BLaER1 treated with 17β-estradiol and CSF1 and Interleukin-3, amounts not matched to agents 10 nM and 100 nM (cell line): ENCODE measurements around the gene GAB4.
A peak's percentile ranks its signal among the peaks of the same experiment; 100 is the strongest.

Experiments
- H3K27ac ChIP-seq, 11 experiments: shearing (Covaris generic); formaldehyde crosslinking; 2 replicates each; pipeline ENCODE4 v1.8.1; 2022
- H3K27me3 ChIP-seq, 11 experiments: shearing (Covaris generic); formaldehyde crosslinking; 2 replicates each; pipeline ENCODE4 v1.8.1; 2022
- H3K36me3 ChIP-seq, 11 experiments: shearing (Covaris generic); formaldehyde crosslinking; 2 replicates each; pipeline ENCODE4 v1.8.1; 2022
- H3K4me1 ChIP-seq, 10 experiments: shearing (Covaris generic); formaldehyde crosslinking; 2 replicates each; pipeline ENCODE4 v1.8.1; 2022
- H3K4me2 ChIP-seq, 11 experiments: shearing (Covaris generic); formaldehyde crosslinking; 2 replicates each; pipeline ENCODE4 v1.8.1; 2022
- H3K4me3 ChIP-seq, 10 experiments: shearing (Covaris generic); formaldehyde crosslinking; 2 replicates each; pipeline ENCODE4 v1.8.1; 2022
- H3K9ac ChIP-seq, 11 experiments: shearing (Covaris generic); formaldehyde crosslinking; 2 replicates each; pipeline ENCODE4 v1.8.1; 2022
- H3K9me3 ChIP-seq, 11 experiments: shearing (Covaris generic); formaldehyde crosslinking; replicated peaks in 1 of 11; 2 replicates each; pipeline ENCODE4 v1.8.1; 2022
- H4K20me1 ChIP-seq, 11 experiments: shearing (Covaris generic); formaldehyde crosslinking; 2 replicates each; pipeline ENCODE4 v1.8.1; 2022
- Cebpa-rat ChIP-seq, 11 experiments: shearing (Covaris generic); IDR thresholded peaks; 2 replicates each; pipeline ENCODE4 v1.8.1; 2022

The GAB4 gene

DNA sequence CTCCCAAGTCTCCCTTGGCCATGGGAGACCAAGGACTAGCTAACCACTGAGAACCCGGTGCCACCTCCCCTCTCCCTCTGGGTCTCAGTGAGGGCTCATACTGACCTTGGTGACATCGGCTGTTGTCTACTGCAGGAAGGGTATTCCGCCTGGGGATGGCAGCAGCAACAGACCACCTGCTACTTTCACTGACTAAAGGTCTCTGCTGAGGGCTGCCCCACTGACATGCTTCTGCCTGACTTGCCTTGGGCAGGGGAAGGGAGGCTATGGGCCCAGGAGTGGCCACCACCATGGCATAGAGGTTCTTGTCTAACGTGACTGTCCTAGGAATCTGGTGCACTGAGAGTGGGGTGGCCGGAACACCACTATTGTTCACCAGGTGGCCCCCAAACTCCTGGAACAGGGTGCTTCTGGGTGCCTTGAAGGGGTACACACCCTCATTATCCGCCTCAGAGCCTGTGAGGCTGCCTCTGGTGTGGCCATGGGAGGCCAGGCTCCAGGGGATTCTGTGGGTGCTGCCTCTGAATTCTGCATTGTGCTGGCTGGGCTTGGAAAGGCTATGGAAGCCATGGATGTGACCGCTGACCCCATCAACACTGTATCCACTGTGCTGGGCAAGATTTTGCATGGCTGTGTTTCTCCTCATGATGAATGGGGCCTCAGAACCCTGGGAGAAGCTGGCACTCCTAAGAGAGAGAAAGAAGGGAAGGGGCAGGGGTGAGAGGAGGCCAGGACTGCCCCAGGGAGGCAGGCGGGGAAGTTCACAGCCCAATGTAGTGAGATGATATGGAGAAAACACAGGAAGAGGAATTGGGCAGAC lies 38.3 kb downstream of the GAB4 start:
- H3K4me1 ChIP-seq, result peaks cover 6 to 57% (median 55%) of the 10 kb centered on the region in 10 experiments
- H3K36me3 ChIP-seq, result no peaks in the 10 kb centered on the region
- no peak overlapping the region for H3K9ac ChIP-seq
- no peak for TF ChIP-seq Cebpa-rat (IDR thresholded peaks at IDR 0.05)
- peak overlapping the region in 10 of 11 experiments; percentile 15 to 87 (median 79); a peak in 16 of 22 replicates for H3K4me2 ChIP-seq
- no peak overlapping the region for H3K27ac ChIP-seq
- H3K9me3 ChIP-seq, result peaks cover 0 to 23% (median 0%) of the 10 kb centered on the region in 11 experiments; a peak in 1 of 22 replicates
- H3K4me3 ChIP-seq, result no peak overlapping the region
- H3K27me3 ChIP-seq, result no peaks in the 10 kb centered on the region
- no peaks in the 10 kb centered on the region for H4K20me1 ChIP-seq

- Histone ChIP-seq H3K4me3 (no peak overlapping the region), H3K9me3 (0 out of 22 replicates have a peak, but pooled peaks cover 0 to 8% (median 0%) of the 10 kb centered on the region in 11 experiments), H3K27ac (no peak overlapping the region), H3K9ac (no peak overlapping the region), H3K27me3 (no peaks in the 10 kb centered on the region), H3K4me1 (peaks cover 7 to 56% (median 53%) of the 10 kb centered on the region in 10 experiments; a peak in 18 of 20 replicates), H3K4me2 (no peak overlapping the region; a peak in 1 of 22 replicates), H4K20me1 (no peaks in the 10 kb centered on the region), H3K36me3 (no peaks in the 10 kb centered on the region)
- TF ChIP-seq Cebpa-rat (IDR thresholded peaks at IDR 0.05), result no peak
These were observed 39.8 kb downstream of the GAB4 start for GRCh38 chr22:16968218-16968595.

DNA sequence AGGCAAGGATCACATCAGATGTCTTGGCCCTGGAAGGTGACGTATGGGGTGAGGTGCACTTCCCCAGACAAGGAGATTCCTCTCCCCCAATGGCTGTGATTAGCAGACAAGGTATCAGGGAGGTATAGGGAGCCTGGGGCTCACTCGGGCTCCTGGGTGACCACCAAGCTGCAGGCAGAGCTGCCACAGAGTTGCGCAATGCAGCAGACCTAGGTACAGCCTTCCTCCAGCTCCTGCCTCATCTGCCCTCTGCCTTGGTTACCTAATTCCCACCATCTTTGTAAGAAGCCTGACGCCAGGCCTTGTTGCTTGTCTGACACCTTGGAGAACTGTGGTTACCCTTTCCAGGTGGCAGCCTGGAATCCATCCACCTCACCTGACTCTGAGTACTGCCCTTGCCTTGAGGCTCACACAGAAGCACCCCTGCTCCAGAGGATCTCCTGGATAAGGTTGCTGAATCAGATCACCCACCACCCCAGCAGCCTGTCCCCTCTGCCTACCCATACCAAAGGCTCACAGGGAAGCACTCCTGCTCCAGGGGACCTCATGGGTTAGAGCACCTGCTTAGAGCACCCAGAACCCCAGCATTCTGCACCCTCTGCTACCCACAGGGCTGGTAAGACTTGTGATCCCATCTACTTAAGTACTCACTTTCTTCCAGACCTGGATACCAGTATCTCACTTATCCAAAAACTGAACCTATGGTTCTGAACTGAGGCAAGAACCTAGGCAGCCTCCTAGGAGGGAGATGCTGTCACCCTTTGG lies 40.4 kb downstream of the GAB4 start:
- 0 out of 22 replicates have a peak, but pooled peaks cover 0 to 6% (median 0%) of the 10 kb centered on the region in 11 experiments for H3K9me3 ChIP-seq
- no peak overlapping the region for H3K4me3 ChIP-seq
- TF ChIP-seq Cebpa-rat (IDR thresholded peaks at IDR 0.05), result peak in 9 of 11 experiments; percentile 31 to 85 (median 52); a peak in 11 of 22 replicates

GRCh38 chr22:16966251-16966650 lies 41.8 kb downstream of the GAB4 start:
- no peak overlapping the region for H3K9ac ChIP-seq
- H3K9me3 ChIP-seq, result no peaks in the 10 kb centered on the region
- no peak overlapping the region for H3K4me2 ChIP-seq
- no peak overlapping the region for H3K4me3 ChIP-seq
- no peak for TF ChIP-seq Cebpa-rat (IDR thresholded peaks at IDR 0.05)
- no peak overlapping the region for H3K27ac ChIP-seq
- peaks cover 7 to 56% (median 53%) of the 10 kb centered on the region in 10 experiments; a peak in 18 of 20 replicates for H3K4me1 ChIP-seq
- H3K27me3 ChIP-seq, result no peaks in the 10 kb centered on the region
- H4K20me1 ChIP-seq, result no peaks in the 10 kb centered on the region
- no peaks in the 10 kb centered on the region for H3K36me3 ChIP-seq

More for the DNA sequence above, 40.4 kb downstream of the GAB4 start:
- no peaks in the 10 kb centered on the region for H3K36me3 ChIP-seq
- H4K20me1 ChIP-seq, result no peaks in the 10 kb centered on the region
- H3K27me3 ChIP-seq, result no peaks in the 10 kb centered on the region
- no peak overlapping the region for H3K27ac ChIP-seq
- peaks cover 7 to 56% (median 53%) of the 10 kb centered on the region in 10 experiments; a peak in 18 of 20 replicates for H3K4me1 ChIP-seq
- H3K9ac ChIP-seq, result no peak overlapping the region
- no peak overlapping the region; a peak in 1 of 22 replicates for H3K4me2 ChIP-seq

DNA sequence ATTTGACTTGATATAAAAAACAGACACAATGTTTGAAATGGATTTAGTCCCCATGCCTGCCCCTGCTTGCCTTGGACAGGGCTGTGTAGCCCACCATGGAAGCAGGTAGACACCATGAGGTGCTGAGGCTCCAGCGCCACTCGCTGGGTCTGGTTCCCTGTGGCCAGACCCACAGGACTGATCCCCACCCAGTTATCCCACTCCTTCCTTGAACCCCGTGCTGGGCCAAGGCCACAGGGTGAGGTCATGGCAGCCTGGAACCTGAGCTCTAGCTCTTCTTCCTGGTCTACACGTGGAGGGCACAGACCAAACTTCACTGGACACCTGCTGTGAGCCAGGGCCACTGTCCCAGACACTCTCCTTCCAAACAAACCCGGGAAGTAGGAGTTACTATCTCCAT lies 42.5 kb downstream of the GAB4 start:
- Histone ChIP-seq H3K27me3 (no peaks in the 10 kb centered on the region), H3K4me2 (no peak overlapping the region), H3K9ac (no peak overlapping the region), H3K4me1 (peaks cover 7 to 56% (median 53%) of the 10 kb centered on the region in 10 experiments; a peak in 18 of 20 replicates), H3K4me3 (no peak overlapping the region), H3K27ac (no peak overlapping the region), H3K36me3 (no peaks in the 10 kb centered on the region), H4K20me1 (no peaks in the 10 kb centered on the region), H3K9me3 (no peaks in the 10 kb centered on the region)
- no peak for TF ChIP-seq Cebpa-rat (IDR thresholded peaks at IDR 0.05)

DNA sequence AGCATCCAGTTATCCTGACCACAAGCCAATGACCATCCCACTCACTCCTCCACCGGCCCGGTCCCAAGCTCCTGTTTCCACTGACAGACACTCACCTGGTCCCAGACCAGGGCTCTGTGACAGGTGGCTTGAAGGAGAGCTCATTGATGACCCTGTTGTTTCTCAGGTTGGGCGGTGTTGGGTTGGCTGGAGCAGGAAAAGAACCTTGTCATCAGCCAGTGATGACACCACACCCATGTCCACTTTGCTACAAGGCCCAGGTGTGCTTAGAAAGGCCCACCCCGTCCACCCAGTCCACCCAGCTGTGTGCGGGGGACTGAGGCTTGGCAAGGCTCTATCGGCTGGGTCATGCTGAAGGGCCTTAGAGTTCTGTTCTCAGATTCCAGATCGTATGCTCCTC lies 42.9 kb downstream of the GAB4 start:
- no peak overlapping the region for H3K4me2 ChIP-seq
- no peaks in the 10 kb centered on the region for H3K36me3 ChIP-seq
- H3K4me3 ChIP-seq, result no peak overlapping the region
- H3K9ac ChIP-seq, result no peak overlapping the region
- no peaks in the 10 kb centered on the region for H3K27me3 ChIP-seq
- no peaks in the 10 kb centered on the region for H3K9me3 ChIP-seq
- TF ChIP-seq Cebpa-rat (IDR thresholded peaks at IDR 0.05), result no peak
- peaks cover 7 to 56% (median 53%) of the 10 kb centered on the region in 10 experiments; a peak in 18 of 20 replicates for H3K4me1 ChIP-seq
- no peaks in the 10 kb centered on the region for H4K20me1 ChIP-seq
- no peak overlapping the region for H3K27ac ChIP-seq

DNA sequence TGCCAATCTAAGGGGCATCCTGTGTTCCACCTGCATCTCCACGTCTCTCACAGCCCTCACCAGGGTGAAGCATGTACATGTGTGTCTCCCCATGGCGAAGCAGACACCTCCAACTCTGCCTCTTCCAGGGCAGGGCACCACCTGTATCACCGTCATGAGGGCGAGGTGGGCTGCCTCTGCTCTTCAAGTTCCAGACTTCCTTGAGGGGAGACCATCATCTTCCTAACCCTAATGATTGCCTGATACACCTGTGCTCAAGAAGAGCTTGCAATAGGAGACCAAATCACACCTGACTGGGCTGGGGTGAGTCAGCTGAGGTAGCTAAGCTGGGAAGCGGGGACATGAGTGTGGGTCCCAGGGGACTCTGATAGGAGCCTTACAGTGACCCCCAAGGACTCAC lies 43.7 kb downstream of the GAB4 start:
- Histone ChIP-seq H3K4me2 (peak overlapping the region in 6 of 11 experiments; percentile 57 to 80 (median 72); a peak in 9 of 22 replicates), H3K9ac (no peak overlapping the region), H3K36me3 (no peaks in the 10 kb centered on the region), H3K4me3 (no peak overlapping the region), H3K27me3 (no peaks in the 10 kb centered on the region), H3K4me1 (peaks cover 7 to 56% (median 53%) of the 10 kb centered on the region in 10 experiments; a peak in 18 of 20 replicates), H3K27ac (no peak overlapping the region), H3K9me3 (no peaks in the 10 kb centered on the region), H4K20me1 (no peaks in the 10 kb centered on the region)
- no peak for TF ChIP-seq Cebpa-rat (IDR thresholded peaks at IDR 0.05)

- Histone ChIP-seq H3K4me1 (peaks cover 7 to 63% (median 56%) of the 10 kb centered on the region in 10 experiments; a peak in 18 of 20 replicates), H3K9me3 (no peaks in the 10 kb centered on the region), H3K36me3 (no peaks in the 10 kb centered on the region), H4K20me1 (no peaks in the 10 kb centered on the region), H3K4me3 (no peak overlapping the region), H3K27me3 (no peaks in the 10 kb centered on the region), H3K9ac (0 out of 22 replicates have a peak overlapping the region, but pooled peaks of 1 of the 11 experiments have one; percentile 8), H3K27ac (peak overlapping the region in 3 of 11 experiments; percentile 8 to 28 (median 25); a peak in 6 of 22 replicates), H3K4me2 (peak overlapping the region; percentile 40 to 80 (median 67); a peak in 20 of 22 replicates)
- no peak for TF ChIP-seq Cebpa-rat (IDR thresholded peaks at IDR 0.05)
These were observed 44.7 kb downstream of the GAB4 start for GRCh38 chr22:16963189-16963945.
